HS-27A (cell line): ENCODE results near the gene MAP3K20.
"Not testable (repeated sequence)": the region's sequence is repeated elsewhere in the genome, so short reads cannot be mapped to it uniquely, and the experiment has no call there.

Experiments
- DNase-seq: peaks from one replicate; pipeline ENCODE4 v3.0.0-alpha.2; 2012; ENCODE audit warnings: low read depth, missing footprints

Gene MAP3K20

GRCh38 chr2:173205375-173205774 lies 129.7 kb downstream of the MAP3K20 start:
- DNase-seq = no peak

DNA sequence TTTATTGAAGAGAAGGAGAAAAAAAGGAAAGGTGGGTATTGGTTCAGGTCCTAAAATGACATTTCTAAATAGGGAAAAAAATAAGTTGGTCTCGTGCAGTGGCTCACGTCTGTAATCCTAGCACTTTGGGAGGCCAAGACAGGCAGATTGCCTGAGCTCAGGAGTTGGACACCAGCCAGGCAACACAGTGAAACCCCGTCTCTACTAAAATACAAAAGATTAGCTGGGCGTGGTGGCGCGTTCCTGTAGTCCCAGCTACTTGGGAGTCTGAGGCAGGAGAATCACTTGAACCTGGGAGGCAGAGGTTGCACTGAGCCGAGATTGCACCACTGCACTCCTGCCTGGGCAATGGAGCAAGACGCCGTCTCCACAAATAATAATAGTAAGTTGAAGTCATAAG lies 131.5 kb downstream of the MAP3K20 start:
- not testable (repeated sequence) for DNase-seq

GRCh38 chr2:173210270-173211196 lies 134.9 kb downstream of the MAP3K20 start:
- DNase-seq = peak; percentile 57

DNA sequence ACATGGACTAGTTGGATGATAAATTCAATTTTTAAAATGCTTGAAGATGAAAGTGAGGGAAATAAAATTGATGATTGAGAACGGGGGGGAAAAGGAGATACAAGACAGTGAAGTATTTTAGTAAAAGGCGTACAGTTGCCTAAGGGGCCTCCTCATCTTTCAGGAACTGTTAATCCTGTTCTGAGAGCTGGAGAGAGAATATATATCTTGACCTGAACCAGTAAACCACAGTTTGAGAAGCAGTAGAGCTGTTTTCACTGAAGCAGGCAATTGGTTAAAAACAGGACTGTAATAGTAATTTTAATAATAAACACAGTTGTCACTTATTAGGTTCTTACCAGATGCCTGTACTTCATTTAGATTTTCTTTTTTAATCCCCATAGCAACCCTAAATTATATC lies 137.5 kb downstream of the MAP3K20 start:
- no peak for DNase-seq

GRCh38 chr2:173214213-173214612 lies 138.6 kb downstream of the MAP3K20 start:
- no peak for DNase-seq

DNA sequence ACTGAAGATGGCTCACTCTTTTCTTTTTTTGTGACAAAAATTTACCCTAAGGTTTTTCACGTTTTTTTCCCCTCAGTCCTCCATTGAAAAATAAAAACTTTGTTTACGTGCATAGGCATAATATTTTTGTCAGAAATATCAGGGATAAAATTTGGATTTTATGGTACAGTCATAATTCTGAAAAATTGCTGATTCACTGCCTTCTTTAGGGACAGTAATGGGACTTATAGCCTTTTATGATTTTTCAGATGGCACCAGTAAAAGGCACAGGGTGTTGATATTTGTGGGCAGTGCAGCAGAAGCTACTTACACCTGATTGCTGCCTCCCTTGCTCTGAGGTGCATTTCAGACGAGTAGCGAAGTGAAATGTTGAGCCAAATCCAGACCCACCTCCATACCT lies 139.7 kb downstream of the MAP3K20 start:
- no peak for DNase-seq

DNA sequence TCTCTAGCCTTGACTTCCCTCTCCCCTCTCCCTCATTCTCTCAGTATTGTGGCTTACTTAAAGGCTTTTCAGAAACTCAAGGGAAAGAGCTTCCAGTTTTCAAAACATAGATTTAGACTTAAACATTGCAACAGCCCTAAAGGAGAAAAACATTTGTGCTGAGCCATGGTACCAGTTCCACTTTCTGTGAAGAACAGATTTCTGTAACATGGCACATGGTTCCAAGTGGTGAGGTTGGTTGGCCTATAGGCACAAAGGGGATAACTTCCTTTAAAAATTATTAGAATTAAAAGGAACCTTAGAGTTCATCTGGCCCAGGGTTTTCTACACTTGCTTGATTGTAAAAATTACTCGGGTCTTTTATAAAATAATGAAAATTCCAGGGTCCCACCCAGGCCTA lies 140.4 kb downstream of the MAP3K20 start:
- DNase-seq = no peak

- DNase-seq = no peak
Measured at GRCh38 chr2:173216668-173217067, 141.0 kb downstream of the MAP3K20 start.

DNA sequence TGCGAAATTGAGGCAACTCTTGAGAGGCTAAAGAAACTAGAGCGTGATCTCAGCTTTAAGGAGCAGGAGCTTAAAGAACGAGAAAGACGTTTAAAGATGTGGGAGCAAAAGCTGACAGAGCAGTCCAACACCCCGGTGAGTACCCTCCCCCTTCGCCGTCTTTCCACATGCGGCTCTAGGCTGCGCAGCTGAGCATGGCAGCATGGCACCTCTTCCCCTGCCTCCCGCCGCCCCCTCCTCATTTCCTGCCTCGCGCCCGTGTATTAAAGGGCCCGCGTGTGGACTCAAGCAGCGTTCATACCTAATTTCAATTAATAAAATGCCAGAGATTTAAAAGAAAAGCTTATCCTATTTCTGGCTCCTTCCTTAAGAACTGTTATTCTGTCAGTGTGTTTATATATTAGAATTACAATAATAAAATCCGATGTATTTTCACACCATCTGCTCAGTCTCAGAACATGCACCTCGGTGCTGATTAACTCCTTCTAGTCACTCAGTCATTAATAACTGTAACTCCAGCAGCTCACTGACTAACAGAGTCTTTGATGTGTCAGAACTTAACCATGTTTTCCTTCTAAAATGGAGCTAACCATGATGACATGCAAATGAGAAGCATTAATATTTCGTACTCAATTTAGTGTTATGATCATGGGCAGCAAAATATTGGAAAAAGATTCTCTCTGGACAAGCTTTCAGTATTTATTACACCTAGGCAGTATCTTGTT lies 141.6 kb downstream of the MAP3K20 start:
- DNase-seq = no peak

DNA sequence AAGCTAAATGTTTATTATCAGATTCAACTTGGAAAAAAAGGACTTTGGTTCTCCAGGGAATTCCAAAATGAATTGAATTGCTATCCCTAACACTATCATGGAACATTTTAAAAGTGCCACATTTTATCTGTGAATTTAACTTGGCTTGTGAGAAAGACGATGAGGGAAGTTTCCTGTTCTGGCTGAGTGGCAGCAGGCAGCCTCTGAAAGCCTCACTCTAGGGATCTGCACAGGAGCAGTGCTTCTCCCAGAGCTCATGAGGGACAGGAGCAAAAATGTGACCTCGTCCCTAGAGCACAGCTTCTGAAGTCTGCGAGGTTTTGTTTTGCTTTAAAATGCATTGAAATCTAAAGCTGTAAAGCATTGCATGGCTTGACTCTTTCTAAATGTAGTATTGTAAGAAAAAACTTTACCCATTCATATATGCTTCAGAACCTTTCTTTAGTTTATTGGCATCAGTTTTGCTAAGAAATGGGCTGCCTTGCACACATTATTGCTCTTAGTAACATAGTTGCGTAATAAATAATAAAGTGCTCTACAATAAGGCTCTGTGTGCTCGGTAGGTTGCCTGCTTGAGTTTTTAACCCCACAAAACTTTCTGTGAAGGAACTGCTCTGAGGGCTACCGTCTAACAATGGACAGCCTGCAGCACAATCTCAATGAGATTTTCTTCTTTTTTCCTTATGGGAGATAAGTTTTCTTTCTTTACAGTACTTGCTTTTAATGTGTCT lies 142.8 kb downstream of the MAP3K20 start:
- DNase-seq = no peak

DNA sequence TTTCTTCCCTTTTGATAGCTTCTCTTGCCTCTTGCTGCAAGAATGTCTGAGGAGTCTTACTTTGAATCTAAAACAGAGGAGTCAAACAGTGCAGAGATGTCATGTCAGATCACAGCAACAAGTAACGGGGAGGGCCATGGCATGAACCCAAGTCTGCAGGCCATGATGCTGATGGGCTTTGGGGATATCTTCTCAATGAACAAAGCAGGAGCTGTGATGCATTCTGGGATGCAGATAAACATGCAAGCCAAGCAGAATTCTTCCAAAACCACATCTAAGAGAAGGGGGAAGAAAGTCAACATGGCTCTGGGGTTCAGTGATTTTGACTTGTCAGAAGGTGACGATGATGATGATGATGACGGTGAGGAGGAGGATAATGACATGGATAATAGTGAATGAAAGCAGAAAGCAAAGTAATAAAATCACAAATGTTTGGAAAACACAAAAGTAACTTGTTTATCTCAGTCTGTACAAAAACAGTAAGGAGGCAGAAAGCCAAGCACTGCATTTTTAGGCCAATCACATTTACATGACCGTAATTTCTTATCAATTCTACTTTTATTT lies 145.6 kb downstream of the MAP3K20 start:
- DNase-seq = no peak

GRCh38 chr2:173221937-173222594 lies 146.4 kb downstream of the MAP3K20 start:
- DNase-seq = no peak

DNA sequence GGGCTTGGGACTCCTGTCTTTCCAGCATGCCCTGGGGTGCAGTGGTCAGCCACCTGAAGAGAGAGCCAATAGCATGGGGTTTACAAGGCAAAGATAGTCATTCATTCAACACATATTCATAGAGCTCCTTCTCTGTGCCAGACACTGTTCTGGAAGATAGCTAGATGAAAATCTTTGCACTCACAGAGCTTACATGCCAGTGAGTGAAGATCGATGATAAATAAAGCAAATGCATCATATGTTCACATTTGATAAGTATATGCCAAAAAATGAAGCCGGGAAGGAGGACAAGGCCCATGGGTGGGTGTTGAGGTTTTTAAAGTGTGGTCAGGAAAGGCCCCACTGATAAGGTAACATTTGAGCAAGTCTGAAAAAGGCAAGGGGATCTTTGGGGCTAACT lies 148.2 kb downstream of the MAP3K20 start:
- no peak for DNase-seq

DNA sequence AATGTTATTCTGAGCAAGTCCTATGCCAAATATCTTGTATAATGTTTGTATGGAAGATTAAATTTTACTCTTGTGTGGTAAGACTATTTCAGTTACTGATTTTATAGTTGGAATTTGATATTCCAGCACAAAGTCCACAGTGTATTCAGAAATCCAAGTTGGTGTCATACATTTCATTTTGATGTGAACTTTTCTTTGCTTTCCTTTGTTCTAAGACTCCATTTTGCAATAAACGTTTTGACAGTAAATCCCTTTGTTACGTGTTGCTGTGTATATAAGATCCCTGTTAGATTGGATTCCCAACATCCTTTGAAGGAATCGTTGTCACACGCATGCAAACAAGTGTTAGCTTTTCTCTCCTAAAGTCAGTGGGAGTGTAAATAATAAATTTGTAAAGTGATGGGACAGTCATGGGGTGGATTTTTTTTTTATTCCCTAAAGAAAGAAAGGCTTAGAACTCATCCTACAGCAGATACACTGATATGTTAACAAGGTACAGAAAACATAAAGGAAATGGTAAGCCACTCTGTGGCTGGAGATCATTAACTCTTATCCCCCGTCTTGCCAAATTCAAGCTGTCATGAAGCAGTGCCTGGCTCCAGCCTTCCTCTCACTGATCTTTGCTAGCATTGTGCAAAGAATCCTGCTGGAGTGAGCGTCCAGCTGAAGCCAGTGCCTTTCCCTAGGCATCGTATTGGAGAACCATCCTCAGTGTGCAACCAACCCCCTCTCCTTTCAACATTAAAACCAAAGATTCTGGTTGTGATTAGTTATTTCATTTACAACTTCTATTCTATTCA lies 151.5 kb downstream of the MAP3K20 start:
- DNase-seq = no peak

DNA sequence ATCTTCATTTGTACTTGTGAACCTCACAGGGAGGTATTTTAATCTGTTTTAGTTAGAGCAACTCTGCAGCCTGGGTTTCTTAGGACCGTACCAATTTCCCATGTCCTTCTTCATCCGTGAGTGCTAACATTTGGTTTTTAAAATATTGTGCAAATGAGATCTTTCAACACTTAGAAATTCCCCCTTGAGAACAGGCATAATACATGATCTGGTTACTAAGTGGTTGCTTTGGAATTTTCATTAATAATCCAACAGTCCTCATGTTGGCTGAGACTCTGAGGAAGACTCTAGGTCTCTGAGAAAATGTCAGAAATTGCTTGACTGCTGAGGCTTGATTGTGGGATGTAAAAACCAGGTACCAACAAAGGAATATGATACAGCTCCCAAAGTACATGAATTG lies 153.4 kb downstream of the MAP3K20 start:
- DNase-seq = no peak

GRCh38 chr2:173230181-173230580 lies 154.5 kb downstream of the MAP3K20 start:
- DNase-seq = no peak

DNA sequence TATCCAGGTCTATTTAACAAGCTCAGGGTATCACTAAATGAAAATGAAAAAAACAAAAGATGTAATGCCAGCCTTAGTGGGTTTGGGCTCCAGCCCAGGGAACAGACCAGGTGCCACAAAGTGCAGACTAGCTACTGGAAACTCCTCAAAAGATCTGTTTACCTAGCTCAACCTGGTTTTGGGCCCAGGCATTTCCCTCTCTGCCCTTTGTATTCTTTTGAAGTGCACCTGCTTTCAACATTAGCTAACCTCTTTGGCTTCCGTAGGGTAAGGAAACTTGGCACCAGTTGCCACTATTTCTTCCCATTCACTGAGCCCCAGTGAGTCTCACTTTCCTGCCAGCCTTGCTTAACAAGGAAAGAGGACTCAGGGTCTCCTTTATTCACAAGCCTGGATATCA lies 155.4 kb downstream of the MAP3K20 start:
- no peak for DNase-seq

DNA sequence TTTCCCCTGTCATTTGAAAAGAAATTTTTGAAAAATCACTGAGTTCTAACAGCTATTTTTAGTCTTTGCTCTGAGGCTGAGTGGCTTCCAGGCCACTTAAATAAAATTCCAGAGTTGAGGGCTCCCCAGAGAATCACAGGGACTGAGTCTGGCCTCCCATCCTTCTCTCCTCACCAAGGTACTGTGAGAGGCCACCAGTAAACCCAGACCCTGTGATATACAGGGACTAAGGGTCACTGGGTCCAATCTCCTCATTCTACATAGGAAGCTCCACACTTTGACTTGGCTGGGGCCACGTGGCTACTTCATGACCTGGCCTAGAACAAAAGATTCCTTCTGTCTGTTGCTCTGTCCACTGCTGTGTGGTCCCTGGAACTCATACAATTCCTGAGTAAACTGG lies 155.8 kb downstream of the MAP3K20 start:
- no peak for DNase-seq

DNA sequence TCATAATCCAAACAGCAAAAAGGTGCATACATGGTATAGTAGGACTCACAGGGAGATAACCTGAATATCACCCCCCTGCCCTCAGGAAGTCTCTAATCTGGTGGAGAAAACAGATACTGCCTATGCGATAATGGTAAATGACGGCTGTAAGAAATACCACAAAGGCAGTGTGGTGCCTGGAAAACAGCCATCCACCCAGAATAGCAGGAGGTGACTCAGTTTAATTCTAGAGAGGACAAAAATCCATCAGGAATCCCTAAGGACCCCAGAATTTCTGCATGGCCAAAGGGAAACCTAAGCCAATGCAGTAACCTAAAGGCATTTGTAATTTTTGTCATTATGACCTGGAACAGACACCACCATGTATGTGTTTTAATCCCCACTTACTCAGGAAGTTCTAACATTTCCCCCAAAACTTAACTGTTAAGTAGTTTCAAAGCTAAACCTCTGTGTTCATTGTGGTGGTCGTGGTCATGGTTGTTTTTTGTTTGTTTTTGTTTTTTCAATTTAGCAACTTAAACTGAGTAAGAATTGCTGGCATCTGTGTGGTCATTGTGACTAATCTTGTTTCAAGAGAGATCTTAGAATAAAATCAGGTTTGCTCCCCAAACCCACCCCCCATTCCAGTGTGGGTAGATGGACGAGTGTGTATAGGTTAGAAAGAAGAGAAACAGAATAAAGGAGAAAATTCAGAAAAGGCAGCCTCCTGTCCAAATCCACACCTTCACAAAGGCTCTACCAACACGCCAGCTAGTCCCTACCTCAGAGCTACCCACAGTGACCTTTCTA lies 157.5 kb downstream of the MAP3K20 start:
- no peak for DNase-seq
